Epidermal melanocyte (primary cell): ENCODE results near the gene NXT1.

ENCODE experiments used
- DNase-seq: peaks from one replicate; pipeline ENCODE4 v3.0.0; 2011; ENCODE audit warnings: low spot score; ENCODE audit not compliant: insufficient read length

NXT1 gene

DNA sequence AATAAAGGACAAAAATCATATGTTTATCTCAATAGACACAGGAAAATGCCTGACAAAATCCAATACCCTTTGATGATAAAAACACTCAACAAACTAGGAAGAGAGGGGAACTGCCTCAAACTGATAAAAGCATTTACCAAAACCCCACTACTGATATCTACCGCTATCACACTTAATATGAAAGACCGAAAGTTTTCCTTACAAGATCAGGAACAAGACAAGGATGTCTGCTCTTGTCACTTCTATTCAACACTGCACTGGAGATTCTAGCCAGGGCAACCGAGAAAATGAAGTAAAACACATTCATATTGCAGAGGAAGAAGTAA is 36.5 kb downstream of the NXT1 start:
- DNase-seq, result no peak

DNA sequence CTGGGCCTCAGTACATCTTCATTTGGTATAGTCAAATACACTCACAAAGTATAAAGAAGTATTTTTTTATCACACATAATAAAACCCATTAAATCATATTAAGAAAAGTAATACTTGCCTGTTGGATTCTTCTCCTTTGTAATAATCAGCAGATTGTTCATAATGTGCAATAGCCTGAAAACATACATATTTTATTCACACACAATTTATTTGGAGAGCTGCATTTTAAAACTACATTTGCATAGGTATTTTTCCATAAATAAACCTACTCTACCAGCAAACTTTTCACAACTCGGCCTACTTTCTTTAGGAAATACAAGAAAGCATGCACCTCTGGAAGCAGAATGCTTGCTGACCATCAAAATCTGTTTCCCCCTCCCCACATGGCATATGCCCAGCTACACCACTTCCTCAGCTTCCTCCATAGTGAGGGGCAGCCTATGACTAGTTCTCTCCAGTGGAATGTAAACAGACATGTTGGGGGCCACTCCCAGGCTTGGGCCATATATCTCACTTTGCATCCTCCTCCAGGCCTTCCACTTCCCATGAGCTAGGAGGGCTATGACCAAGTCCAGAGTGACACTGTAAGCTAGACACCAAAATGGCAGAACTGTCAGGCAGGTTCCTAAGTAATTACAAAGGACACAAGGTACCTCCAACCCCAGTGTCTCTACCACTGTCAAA is 39.6 kb downstream of the NXT1 start:
- DNase-seq, result no peak

DNA sequence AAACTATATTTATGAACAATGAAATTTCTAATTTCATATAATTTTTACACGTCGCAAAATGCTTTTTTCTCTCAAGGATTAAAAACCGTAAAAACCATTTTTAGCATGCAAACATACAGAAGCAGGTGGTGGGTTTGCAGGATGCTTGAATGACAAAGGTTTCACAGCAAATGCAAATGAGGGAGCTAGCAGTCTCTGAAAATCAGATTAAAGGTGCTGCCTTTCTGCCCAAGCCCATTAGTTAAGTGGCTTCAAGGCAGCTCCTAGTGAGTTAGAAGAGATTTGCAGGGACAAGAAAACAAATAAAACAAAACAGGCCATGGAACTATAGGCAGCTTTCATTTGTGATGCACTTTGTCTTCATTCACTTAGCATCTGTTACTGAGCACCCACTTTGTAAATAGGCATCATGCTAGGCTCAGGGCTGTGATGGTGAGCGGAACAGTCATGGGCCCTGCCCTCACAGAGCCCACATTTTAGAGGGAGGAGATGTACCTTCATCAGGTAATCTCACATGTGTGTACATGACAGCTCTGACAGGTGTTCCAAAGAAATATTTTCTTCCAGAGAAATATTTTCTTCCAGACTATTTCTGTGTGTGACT is 41.2 kb downstream of the NXT1 start:
- no peak for DNase-seq

DNA sequence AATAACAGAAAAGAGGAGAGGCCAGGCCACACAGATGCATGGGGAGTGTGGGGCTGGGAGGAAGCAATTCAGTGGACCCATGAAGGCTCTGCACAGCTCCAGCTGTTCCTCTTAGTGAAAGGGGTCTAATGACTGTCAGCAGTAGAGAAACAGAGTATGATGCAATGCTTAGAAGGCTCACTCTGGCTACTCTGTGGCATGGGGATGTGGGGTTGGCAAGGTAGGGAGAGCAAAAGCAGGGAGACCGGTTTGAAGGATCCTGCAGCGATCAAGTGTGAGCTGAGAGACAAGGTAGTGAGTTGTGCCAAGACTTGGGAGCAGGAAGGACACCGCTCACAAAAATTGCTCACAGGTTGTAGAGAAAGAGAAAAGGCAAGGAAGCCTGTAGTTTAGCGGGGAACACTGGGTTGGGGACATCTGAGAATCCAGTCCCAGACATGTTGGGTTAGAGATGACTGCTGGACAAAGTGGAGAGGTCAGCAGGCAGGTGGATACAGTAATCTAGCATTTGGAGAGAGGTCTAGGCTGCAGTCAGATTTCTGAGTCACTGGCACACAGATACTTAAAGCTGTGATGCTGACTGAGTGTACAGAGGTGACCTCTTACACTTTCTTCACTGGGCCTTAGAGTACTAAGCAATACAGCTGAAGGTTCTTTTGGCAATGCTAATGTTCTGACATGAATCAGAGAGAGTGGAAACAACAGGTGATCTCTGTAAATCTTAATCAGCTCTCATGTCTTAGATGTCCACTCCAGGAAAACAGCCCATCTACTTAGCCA is 43.6 kb downstream of the NXT1 start:
- DNase-seq, result no peak

GRCh38 chr20:23396950-23397627 is 46.5 kb downstream of the NXT1 start:
- no peak for DNase-seq

- DNase-seq, result no peak
Measured at GRCh38 chr20:23397961-23398360, 47.4 kb downstream of the NXT1 start.

- DNase-seq, result no peak
Measured at GRCh38 chr20:23399568-23400241, 49.1 kb downstream of the NXT1 start.

GRCh38 chr20:23401051-23401450 is 50.5 kb downstream of the NXT1 start:
- no peak for DNase-seq

GRCh38 chr20:23403751-23404150 is 53.2 kb downstream of the NXT1 start:
- DNase-seq, result no peak

GRCh38 chr20:23404196-23404595 is 53.6 kb downstream of the NXT1 start:
- DNase-seq, result no peak
